HepG2 (cell line): ENCODE measurements around the gene ZNF17. TPM values are rescaled to one million over a fixed set of nuclear protein-coding genes. Genes with fewer than 3 reads are reported as not detected.

ENCODE experiments used
- ARNTL ChIP-seq: sonication (generic); formaldehyde crosslinking; IDR thresholded peaks from 2 replicates; pipeline ENCODE4 v1.4.0; 2020; ENCODE audit warnings: mild to moderate bottlenecking, missing genetic modification reagents
- ATAD3A ChIP-seq: sonication (generic); formaldehyde crosslinking; IDR thresholded peaks from 2 replicates; pipeline ENCODE4 v1.4.0; 2020; ENCODE audit warnings: missing genetic modification reagents
- ATRX ChIP-seq: sonication (generic); formaldehyde crosslinking; IDR thresholded peaks from 2 replicates; pipeline ENCODE4 v1.4.0; 2020; ENCODE audit warnings: missing genetic modification reagents, borderline replicate concordance
- CBX5 ChIP-seq: sonication (generic); formaldehyde crosslinking; IDR thresholded peaks from 2 replicates; pipeline ENCODE4 v1.4.0; 2020; ENCODE audit warnings: missing genetic modification reagents, borderline replicate concordance
- CENPT ChIP-seq: sonication (generic); formaldehyde crosslinking; IDR thresholded peaks from 2 replicates; pipeline ENCODE4 v1.8.0; 2022; ENCODE audit warnings: low read depth, mild to moderate bottlenecking, moderate library complexity, missing genetic modification reagents
- CHCHD3 ChIP-seq: sonication (generic); formaldehyde crosslinking; IDR thresholded peaks from 2 replicates; pipeline ENCODE4 v1.8.0; 2022; ENCODE audit warnings: mild to moderate bottlenecking, missing genetic modification reagents, moderate library complexity
- DMAP1 ChIP-seq: IDR thresholded peaks from 2 replicates; pipeline ENCODE4 v1.6.1; 2016
- FOXK2 ChIP-seq: fragments of 450-650 bp; IDR thresholded peaks from 2 replicates; pipeline ENCODE4 v1.6.1; 2016
- MYC ChIP-seq: sonication (generic); formaldehyde crosslinking; IDR thresholded peaks from 2 replicates; pipeline ENCODE4 v1.9.0; 2021; ENCODE audit warnings: missing genetic modification reagents, borderline replicate concordance
- PBX3 ChIP-seq: sonication (generic); formaldehyde crosslinking; IDR thresholded peaks from 2 replicates; pipeline ENCODE4 v1.8.1; 2023; ENCODE audit warnings: missing genetic modification reagents, inconsistent platforms, borderline replicate concordance
- PITX1 ChIP-seq: sonication (generic); formaldehyde crosslinking; IDR thresholded peaks from 2 replicates; pipeline ENCODE4 v1.5.1; 2020; ENCODE audit warnings: mild to moderate bottlenecking, missing genetic modification reagents
- RFX1 ChIP-seq: fragments of 450-650 bp; IDR thresholded peaks from 2 replicates; pipeline ENCODE4 v1.6.1; 2017
- SIN3A ChIP-seq: IDR thresholded peaks from 2 replicates; pipeline ENCODE4 v1.6.1; 2011; ENCODE audit warnings: low read depth, mild to moderate bottlenecking, control low read depth, low read length, borderline replicate concordance
- SKI ChIP-seq: fragments of 450-650 bp; IDR thresholded peaks from one replicate; pipeline ENCODE4 v1.6.1; 2018; ENCODE audit warnings: mild to moderate bottlenecking; ENCODE audit not compliant: partially characterized antibody
- UBTF ChIP-seq: sonication (generic); formaldehyde crosslinking; IDR thresholded peaks from 2 replicates; pipeline ENCODE4 v1.4.0; 2020; ENCODE audit warnings: mild to moderate bottlenecking, missing genetic modification reagents
- WIZ ChIP-seq: sonication (generic); formaldehyde crosslinking; IDR thresholded peaks from 2 replicates; pipeline ENCODE4 v1.5.1; 2020; ENCODE audit warnings: mild to moderate bottlenecking, missing genetic modification reagents
- ZC3H13 ChIP-seq: sonication (generic); formaldehyde crosslinking; IDR thresholded peaks from 2 replicates; pipeline ENCODE4 v1.8.1; 2023; ENCODE audit warnings: mild to moderate bottlenecking, missing genetic modification reagents, moderate library complexity
- ZFP36L2 ChIP-seq: sonication (generic); formaldehyde crosslinking; IDR thresholded peaks from 2 replicates; pipeline ENCODE4 v1.4.0; 2020; ENCODE audit warnings: missing genetic modification reagents
- ZNF704 ChIP-seq: sonication (generic); formaldehyde crosslinking; IDR thresholded peaks from 2 replicates; pipeline ENCODE4 v1.8.1; 2023; ENCODE audit warnings: mild to moderate bottlenecking, inconsistent platforms, moderate library complexity, missing genetic modification reagents, borderline replicate concordance
- ZNF740 ChIP-seq: sonication (generic); formaldehyde crosslinking; IDR thresholded peaks from 2 replicates; pipeline ENCODE4 v1.4.0; 2020; ENCODE audit warnings: missing genetic modification reagents
- polyA plus RNA-seq, 8 experiments: library from polyadenylated mRNA; depleted of rRNA in 3 of 8; stranded (reverse) in 7 of 8; unstranded in 1 of 8; fragments of >200 nt; fragmentation: Illumina TruSeq in 4 of 8; extraction: Trizol in 4 of 8; gene quantifications; 2 replicates each; pipeline versions ENCODE4 v1.2.1 to v1.2.3, GENCODE V29; 2011 to 2016; ENCODE audit warnings: low read depth in 4 of 8, missing spikeins in 1 of 8, mixed read lengths in 1 of 8; ENCODE audit not compliant: insufficient read depth in 1 of 8
- total RNA-seq, 5 experiments: library from RNA; depleted of rRNA; stranded (reverse); fragments of >200 nt; fragmentation: Illumina TruSeq; extraction: Trizol; gene quantifications; 2 replicates each; pipeline ENCODE4 v1.2.3, GENCODE V29; 2016; ENCODE audit warnings: low read depth in 1 of 5
- TF ChIP-seq, protein P1 (sequence below): sonication (generic); formaldehyde crosslinking; IDR thresholded peaks from 2 replicates; pipeline ENCODE4 v1.9.0; 2021; ENCODE audit warnings: missing genetic modification reagents, mild to moderate bottlenecking, borderline replicate concordance
- TF ChIP-seq, protein P2 (sequence below): sonication (generic); formaldehyde crosslinking; IDR thresholded peaks from 2 replicates; pipeline ENCODE4 v1.4.0; 2020; ENCODE audit warnings: missing genetic modification reagents

The ZNF17 gene
- total and polyA plus RNA-seq, 2 of the 13 experiments (the other 11 are each of a cell fraction or from before 2014, with no cell fraction given), result 3.7 to 10.1 TPM

DNA sequence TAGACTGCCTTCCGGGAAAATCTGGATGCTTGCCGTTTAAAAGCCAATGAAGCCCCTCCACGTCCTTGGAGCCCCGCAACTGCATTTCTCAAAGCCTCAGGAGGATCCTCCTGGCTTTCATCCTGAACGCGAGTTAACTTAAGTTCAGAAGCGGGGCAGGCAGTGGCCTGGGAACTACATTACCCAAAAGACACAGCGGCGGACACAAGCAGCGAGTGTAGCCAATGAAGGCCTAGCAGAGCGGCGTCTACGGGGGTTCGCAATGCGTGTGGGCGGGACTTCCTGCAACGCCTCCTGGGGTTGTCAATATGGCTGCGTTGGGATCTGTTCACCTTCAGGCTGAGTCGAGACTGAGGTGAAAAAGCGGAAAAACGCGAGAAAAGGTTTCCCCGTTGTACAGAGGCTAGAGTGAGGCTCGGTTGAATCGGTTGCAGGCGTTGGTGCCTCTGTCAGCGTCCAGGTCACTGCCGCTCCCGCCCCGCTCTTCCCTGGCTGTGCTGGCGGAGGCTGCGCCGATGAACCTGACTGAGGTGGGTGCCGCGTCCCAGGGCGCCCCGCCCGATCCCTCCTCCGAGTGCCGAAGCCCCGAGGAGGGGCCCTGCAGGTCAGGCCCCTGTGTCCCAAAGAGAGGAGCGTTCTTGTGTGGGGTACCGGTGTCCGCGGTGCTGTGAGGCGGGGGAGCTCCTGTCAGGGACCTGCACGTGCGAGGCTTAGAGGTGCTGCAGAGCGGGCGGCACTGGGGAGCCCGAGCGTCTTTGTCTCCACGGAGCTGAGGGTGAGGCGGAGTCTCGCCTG, at the start of gene ZNF17 (continued):
- TF ChIP-seq PBX3 (CRISPR knock-in tag), result no peak
- TF ChIP-seq ZNF740, result 0 out of 2 replicates have a peak, but pooled peaks have one; percentile 7
- TF ChIP-seq, protein P1, sequence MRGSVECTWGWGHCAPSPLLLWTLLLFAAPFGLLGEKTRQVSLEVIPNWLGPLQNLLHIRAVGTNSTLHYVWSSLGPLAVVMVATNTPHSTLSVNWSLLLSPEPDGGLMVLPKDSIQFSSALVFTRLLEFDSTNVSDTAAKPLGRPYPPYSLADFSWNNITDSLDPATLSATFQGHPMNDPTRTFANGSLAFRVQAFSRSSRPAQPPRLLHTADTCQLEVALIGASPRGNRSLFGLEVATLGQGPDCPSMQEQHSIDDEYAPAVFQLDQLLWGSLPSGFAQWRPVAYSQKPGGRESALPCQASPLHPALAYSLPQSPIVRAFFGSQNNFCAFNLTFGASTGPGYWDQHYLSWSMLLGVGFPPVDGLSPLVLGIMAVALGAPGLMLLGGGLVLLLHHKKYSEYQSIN, result no peak
- TF ChIP-seq FOXK2, result peak; percentile 81
- 0 out of 2 replicates have a peak, but pooled peaks have one; percentile 56 for TF ChIP-seq ZC3H13
- peak; percentile 46; the same call in 1 of the 2 replicates for TF ChIP-seq MYC
- TF ChIP-seq CENPT (CRISPR knock-in tag), result no peak
- no peak for TF ChIP-seq CHCHD3
- TF ChIP-seq, protein P2, sequence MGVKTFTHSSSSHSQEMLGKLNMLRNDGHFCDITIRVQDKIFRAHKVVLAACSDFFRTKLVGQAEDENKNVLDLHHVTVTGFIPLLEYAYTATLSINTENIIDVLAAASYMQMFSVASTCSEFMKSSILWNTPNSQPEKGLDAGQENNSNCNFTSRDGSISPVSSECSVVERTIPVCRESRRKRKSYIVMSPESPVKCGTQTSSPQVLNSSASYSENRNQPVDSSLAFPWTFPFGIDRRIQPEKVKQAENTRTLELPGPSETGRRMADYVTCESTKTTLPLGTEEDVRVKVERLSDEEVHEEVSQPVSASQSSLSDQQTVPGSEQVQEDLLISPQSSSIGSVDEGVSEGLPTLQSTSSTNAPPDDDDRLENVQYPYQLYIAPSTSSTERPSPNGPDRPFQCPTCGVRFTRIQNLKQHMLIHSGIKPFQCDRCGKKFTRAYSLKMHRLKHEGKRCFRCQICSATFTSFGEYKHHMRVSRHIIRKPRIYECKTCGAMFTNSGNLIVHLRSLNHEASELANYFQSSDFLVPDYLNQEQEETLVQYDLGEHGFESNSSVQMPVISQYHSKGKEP (CRISPR knock-in tag), result no peak
- no peak for TF ChIP-seq ATRX (CRISPR knock-in tag)
- TF ChIP-seq ATAD3A (CRISPR knock-in tag), result no peak
- no peak for TF ChIP-seq WIZ (CRISPR knock-in tag)
- TF ChIP-seq ZFP36L2 (CRISPR knock-in tag), result no peak
- TF ChIP-seq PITX1 (CRISPR knock-in tag), result 0 out of 2 replicates have a peak, but pooled peaks have one; percentile 20
- TF ChIP-seq SKI, result no peak
- peak; percentile 78; the same call in 1 of the 2 replicates for TF ChIP-seq SIN3A
- TF ChIP-seq RFX1, result no peak
- TF ChIP-seq DMAP1, result 0 out of 2 replicates have a peak, but pooled peaks have one; percentile 48
- 0 out of 2 replicates have a peak, but pooled peaks have one; percentile 40 for TF ChIP-seq UBTF (CRISPR knock-in tag)
- peak; percentile 39; the same call in 1 of the 2 replicates for TF ChIP-seq ZNF704 (CRISPR knock-in tag)
- TF ChIP-seq ARNTL, result 0 out of 2 replicates have a peak, but pooled peaks have one; percentile 4
- no peak for TF ChIP-seq CBX5
